Breast epithelium (tissue), 4 donors: ENCODE results near the gene KIAA2012. TPM values are rescaled to one million over a fixed set of nuclear protein-coding genes. Genes with fewer than 3 reads are reported as not detected.

Experiments used
- DNase-seq, 2 donors: peaks; one replicate each; pipeline ENCODE4 v3.0.0-alpha.2; 2019; ENCODE audit warnings: low spot score in 2 of 2
- H3K27ac ChIP-seq, 2 donors: fragments of 200-600 bp; sonication (generic) in 1 of 2; one replicate each; pipeline ENCODE4 v1.5.1; 2016 to 2019; ENCODE audit warnings: mild to moderate bottlenecking in 1 of 2
- H3K27me3 ChIP-seq, 2 donors: fragments of 200-600 bp; sonication (generic) in 1 of 2; one replicate each; pipeline versions ENCODE4 v1.5.1 to v1.6.0; 2017 to 2019; ENCODE audit warnings: control low read depth in 1 of 2, mild to moderate bottlenecking in 1 of 2
- H3K36me3 ChIP-seq: fragments of 200-600 bp; one replicate; pipeline ENCODE4 v1.5.1; 2019
- H3K4me1 ChIP-seq, 2 donors: fragments of 200-600 bp; sonication (generic); one replicate each; pipeline ENCODE4 v1.5.1; 2016 to 2019; ENCODE audit warnings: control low read depth in 1 of 2
- H3K4me3 ChIP-seq, 3 donors: fragments of 200-600 bp; sonication (generic); 1 replicate in 2 of 3; 2 replicates in 1 of 3; pipeline ENCODE4 v1.5.1; 2016 to 2019; ENCODE audit warnings: mild to moderate bottlenecking in 3 of 3, moderate library complexity in 2 of 3
- H3K9me3 ChIP-seq, 2 donors: fragments of 200-600 bp; sonication (generic) in 1 of 2; one replicate each; pipeline ENCODE4 v1.5.1; 2016 to 2019; ENCODE audit warnings: control low read depth in 1 of 2
- CTCF ChIP-seq, 3 donors: fragments of 450-650 bp; IDR thresholded peaks; one replicate each; pipeline ENCODE4 v1.5.1; 2016 to 2017; ENCODE audit warnings: antibody characterized with exemption in 3 of 3, mild to moderate bottlenecking in 3 of 3, moderate library complexity in 3 of 3
- POLR2A ChIP-seq: fragments of 450-650 bp; IDR thresholded peaks from one replicate; pipeline ENCODE4 v1.6.1; 2016; ENCODE audit warnings: antibody characterized with exemption, mild to moderate bottlenecking, moderate library complexity
- POLR2AphosphoS5 ChIP-seq, 3 donors: sonication (generic); formaldehyde crosslinking; IDR thresholded peaks; one replicate each; pipeline ENCODE4 v1.6.1; 2017; ENCODE audit warnings: antibody characterized with exemption in 3 of 3
- intact Hi-C: fragments of 100-400 bp; cut with DNase I; formaldehyde crosslinking; loops from one replicate; pipeline ENCODE4 v1.15.1; 2023; ENCODE audit warnings: low total_unique reads
- total RNA-seq, 3 donors: library from RNA; depleted of rRNA; stranded (reverse); fragments of >200 nt; gene quantifications; one replicate each; pipeline ENCODE4 v1.1.0, GENCODE V29; 2016

The KIAA2012 gene
- total RNA-seq, 3 donors from 2014 or later = not detected

- intact Hi-C loops = no loop called here
- H3K27me3 ChIP-seq = no peaks in the 10 kb centered on the region
- no peak for DNase-seq
- no peaks in the 10 kb centered on the region for H3K36me3 ChIP-seq
- H3K27ac ChIP-seq = no peak overlapping the region
- no peak overlapping the region for H3K4me3 ChIP-seq
- no peaks in the 10 kb centered on the region for H3K9me3 ChIP-seq
- TF ChIP-seq POLR2AphosphoS5 (IDR thresholded peaks at IDR 0.05) (no peak), POLR2A (no peak), CTCF (IDR thresholded peaks at IDR 0.05) (no peak)
- H3K4me1 ChIP-seq = no peaks in the 10 kb centered on the region
These were observed 114.5 kb downstream of the KIAA2012 start for GRCh38 chr2:202187570-202187969.

GRCh38 chr2:202193305-202193704 lies 120.2 kb downstream of the KIAA2012 start:
- no peaks in the 10 kb centered on the region for H3K27me3 ChIP-seq
- H3K4me1 ChIP-seq = no peaks in the 10 kb centered on the region
- no peak for TF ChIP-seq POLR2AphosphoS5 (IDR thresholded peaks at IDR 0.05)
- no peak for TF ChIP-seq POLR2A
- no peak for TF ChIP-seq CTCF (IDR thresholded peaks at IDR 0.05)
- H3K27ac ChIP-seq = no peak overlapping the region
- no peak for DNase-seq
- intact Hi-C loops = no loop called here
- no peaks in the 10 kb centered on the region for H3K36me3 ChIP-seq
- no peaks in the 10 kb centered on the region for H3K9me3 ChIP-seq
- H3K4me3 ChIP-seq = no peak overlapping the region

DNA sequence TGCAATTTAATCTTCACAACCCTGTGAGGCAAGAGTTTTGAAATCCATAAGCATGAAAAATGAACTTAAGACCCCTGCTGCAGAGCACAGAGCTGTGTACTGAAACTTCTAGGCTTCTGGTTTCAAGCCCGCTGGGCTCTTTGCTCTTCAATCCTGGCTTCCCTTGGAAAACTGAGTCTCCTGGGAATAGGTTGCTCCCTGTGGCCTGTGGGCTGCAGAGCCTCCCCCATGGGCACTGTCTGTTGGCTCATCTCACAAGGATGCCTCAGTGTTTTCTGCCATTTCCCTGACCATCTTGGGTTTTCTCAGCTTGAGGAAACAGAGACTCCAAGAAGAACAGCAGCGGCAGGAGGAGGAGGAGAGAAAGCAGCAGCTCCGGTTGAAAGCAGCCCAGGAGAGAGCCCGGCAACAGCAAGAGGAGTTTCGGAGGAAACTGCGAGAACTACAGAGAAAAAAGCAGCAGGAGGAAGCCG lies 120.9 kb downstream of the KIAA2012 start:
- Histone ChIP-seq H3K4me1 (no peaks in the 10 kb centered on the region), H3K27ac (no peak overlapping the region), H3K27me3 (no peaks in the 10 kb centered on the region), H3K9me3 (no peaks in the 10 kb centered on the region), H3K4me3 (no peak overlapping the region), H3K36me3 (no peaks in the 10 kb centered on the region)
- intact Hi-C loops = no loop called here
- no peak for DNase-seq
- TF ChIP-seq POLR2AphosphoS5 (IDR thresholded peaks at IDR 0.05) = no peak
- no peak for TF ChIP-seq POLR2A
- TF ChIP-seq CTCF (IDR thresholded peaks at IDR 0.05) = no peak

DNA sequence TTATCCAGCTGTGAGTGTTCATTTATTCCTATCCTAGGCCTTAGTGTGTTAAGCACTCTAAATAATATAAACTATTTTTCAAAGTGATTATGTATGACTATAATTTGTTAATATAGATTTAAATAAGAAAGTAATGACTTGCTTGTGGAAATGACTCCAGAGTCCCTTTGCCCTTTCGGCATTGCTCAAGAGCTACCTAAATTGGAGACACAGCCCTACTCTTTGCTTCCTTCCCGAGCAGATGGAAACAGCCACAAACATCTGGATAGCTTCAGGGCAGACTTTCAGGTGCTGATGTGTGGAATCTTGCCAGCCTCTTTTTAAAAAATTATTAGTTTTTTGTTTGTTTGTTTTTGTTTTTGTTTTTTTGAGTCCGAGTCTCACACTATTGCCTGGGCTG lies 121.4 kb downstream of the KIAA2012 start:
- intact Hi-C loops = no loop called here
- no peak for TF ChIP-seq POLR2A
- no peak for TF ChIP-seq CTCF (IDR thresholded peaks at IDR 0.05)
- TF ChIP-seq POLR2AphosphoS5 (IDR thresholded peaks at IDR 0.05) = no peak
- no peak overlapping the region for H3K4me3 ChIP-seq
- no peaks in the 10 kb centered on the region for H3K27me3 ChIP-seq
- no peaks in the 10 kb centered on the region for H3K36me3 ChIP-seq
- H3K27ac ChIP-seq = no peak overlapping the region
- no peaks in the 10 kb centered on the region for H3K4me1 ChIP-seq
- no peaks in the 10 kb centered on the region for H3K9me3 ChIP-seq
- DNase-seq = no peak

DNA sequence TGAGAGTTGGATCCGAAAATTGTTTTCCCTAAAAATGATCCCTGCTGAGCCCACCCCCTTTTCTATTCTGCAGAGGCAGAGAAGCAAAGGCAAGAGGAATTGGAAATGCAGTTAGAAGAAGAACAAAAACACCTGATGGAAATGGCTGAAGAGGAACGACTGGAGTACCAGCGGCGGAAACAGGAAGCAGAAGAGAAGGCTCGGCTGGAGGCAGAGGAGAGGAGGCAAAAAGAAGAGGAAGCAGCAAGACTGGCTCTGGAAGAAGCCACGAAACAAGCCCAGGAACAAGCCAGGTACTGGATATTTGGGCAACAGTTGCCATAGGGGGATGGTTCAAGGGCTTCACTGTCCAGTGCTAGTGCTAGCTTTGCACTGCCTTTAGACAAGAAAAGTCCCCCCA lies 123.7 kb downstream of the KIAA2012 start:
- Histone ChIP-seq H3K27me3 (no peaks in the 10 kb centered on the region), H3K4me1 (no peaks in the 10 kb centered on the region), H3K4me3 (no peak overlapping the region), H3K27ac (no peak overlapping the region), H3K9me3 (no peaks in the 10 kb centered on the region), H3K36me3 (no peaks in the 10 kb centered on the region)
- intact Hi-C loops = loop anchor here (5.0 kb wide), 1 partner anchor 1686 kb away; no protein-coding TSS in a partner anchor
- TF ChIP-seq POLR2A (no peak), POLR2AphosphoS5 (IDR thresholded peaks at IDR 0.05) (no peak), CTCF (IDR thresholded peaks at IDR 0.05) (no peak)
- no peak for DNase-seq
